GM12865 (cell line): ENCODE results near the gene CPEB3.

Experiments
- DNase-seq: peaks from one replicate; pipeline ENCODE4 v3.0.0; 2010; ENCODE audit warnings: low read depth
- H3K4me3 ChIP-seq: 2 replicates; pipeline ENCODE4 v1.5.1; 2011; ENCODE audit warnings: mild to moderate bottlenecking, low read depth, low read length, control low read depth
- TF ChIP-seq, protein P1 (sequence below): IDR thresholded peaks from 2 replicates; pipeline ENCODE4 v1.5.1; 2011; ENCODE audit warnings: low read length, control low read depth, low read depth, inconsistent platforms; ENCODE audit not compliant: insufficient read depth; ENCODE audit errors: missing control alignments

The CPEB3 gene

DNA sequence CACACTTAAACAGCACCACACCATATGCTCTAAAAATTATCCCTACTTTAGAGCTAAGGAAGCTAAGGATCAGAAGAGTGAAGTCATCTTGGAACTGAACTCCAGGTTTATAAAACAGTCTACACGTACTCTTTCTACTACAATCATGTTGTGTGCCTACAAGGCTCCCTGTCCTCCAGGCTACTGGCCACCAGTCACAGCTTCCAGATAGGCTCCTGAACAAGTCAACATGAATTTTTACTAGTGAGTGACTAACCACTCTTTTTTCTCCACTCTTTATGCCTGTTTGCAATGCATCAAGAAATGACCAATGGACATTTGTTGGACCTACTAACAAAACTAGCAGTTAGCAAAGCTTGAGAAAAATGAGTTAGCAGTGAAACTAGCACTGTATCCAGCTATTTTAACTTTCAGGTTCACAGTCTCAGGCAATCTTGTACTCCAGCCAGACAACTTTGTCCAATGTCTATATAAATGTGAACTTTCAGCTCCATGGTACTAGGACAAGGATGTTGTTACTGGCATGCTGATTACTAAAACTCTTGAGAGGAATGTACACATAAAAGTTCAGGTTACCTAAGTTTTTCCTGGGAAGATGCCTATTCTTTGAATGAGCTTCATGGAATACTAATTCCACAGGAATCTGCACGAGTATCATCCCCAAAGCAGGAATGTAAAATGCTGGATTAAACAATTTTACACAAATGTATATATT, 187.3 kb downstream of the CPEB3 start:
- DNase-seq, result no peak
- no peak overlapping the region for H3K4me3 ChIP-seq
- TF ChIP-seq, protein P1, sequence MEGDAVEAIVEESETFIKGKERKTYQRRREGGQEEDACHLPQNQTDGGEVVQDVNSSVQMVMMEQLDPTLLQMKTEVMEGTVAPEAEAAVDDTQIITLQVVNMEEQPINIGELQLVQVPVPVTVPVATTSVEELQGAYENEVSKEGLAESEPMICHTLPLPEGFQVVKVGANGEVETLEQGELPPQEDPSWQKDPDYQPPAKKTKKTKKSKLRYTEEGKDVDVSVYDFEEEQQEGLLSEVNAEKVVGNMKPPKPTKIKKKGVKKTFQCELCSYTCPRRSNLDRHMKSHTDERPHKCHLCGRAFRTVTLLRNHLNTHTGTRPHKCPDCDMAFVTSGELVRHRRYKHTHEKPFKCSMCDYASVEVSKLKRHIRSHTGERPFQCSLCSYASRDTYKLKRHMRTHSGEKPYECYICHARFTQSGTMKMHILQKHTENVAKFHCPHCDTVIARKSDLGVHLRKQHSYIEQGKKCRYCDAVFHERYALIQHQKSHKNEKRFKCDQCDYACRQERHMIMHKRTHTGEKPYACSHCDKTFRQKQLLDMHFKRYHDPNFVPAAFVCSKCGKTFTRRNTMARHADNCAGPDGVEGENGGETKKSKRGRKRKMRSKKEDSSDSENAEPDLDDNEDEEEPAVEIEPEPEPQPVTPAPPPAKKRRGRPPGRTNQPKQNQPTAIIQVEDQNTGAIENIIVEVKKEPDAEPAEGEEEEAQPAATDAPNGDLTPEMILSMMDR, result no peak

DNA sequence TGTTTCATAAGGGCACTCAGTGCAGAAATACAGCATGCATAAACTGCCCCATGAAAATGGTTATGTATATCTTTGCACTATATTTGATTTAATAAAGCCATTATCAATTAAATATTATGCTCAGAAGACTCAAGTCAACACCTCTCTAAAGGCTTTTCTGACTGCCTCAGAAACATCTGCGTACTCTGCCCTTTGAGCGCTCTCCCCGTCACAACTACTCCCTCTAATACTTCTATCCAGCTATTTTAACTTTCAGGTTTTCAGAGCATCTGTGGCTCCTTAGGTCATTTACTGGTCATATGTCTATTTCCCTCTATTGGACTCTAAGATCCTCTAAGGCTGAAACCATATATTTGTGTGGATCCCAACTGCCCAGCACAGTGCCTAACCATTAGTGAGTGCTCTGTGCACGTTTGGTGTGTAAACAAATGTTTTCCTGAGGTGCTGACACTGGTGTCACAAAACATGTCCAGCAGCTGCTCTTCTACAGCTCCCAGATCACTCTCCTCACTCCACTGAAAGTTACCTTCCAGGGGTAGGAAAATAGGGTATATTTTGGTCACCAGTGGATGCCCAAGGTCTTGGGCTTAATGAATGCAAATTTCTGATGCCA, 188.2 kb downstream of the CPEB3 start:
- no peak for DNase-seq
- no peak overlapping the region for H3K4me3 ChIP-seq
- TF ChIP-seq, protein P1, result no peak

DNA sequence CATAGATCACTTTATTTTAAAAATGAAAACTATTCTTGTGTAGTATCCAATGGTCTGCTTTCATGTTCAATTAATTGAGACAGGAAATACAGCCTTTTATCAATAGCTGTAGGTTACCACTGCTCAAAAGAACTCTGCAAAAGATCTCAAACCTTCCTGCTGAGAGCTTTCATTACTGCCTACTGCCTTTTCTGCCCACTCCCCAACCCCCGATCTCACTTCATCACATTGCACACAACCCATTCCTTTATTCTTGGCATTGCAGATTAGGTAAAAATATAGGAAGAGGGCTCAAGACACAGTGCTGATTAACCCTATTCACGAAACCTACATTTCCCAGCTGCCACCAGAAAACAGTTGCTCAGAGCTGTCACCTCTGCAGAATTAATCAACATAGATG, 195.9 kb downstream of the CPEB3 start:
- no peak for DNase-seq
- TF ChIP-seq, protein P1, result no peak
- no peak overlapping the region for H3K4me3 ChIP-seq

DNA sequence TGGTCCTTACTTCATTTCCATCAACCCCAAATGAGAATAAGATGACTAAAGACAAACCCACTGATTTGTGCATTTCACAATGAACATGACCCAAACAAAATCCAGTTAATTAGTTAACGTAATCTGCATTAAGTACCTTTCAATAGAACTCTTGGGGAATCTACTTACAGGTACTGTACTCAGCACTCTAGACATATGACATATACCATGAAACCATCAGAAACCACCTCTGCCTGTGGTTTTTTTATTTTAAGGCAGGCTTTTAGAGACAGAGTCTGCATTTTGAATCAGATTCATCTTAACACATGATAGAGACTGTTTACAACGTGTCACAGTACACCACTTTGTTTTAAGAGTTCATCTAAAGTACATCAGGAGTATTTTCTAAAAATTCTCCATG, 198.9 kb downstream of the CPEB3 start:
- TF ChIP-seq, protein P1, result no peak
- DNase-seq, result peak; percentile 62
- H3K4me3 ChIP-seq, result no peak overlapping the region

DNA sequence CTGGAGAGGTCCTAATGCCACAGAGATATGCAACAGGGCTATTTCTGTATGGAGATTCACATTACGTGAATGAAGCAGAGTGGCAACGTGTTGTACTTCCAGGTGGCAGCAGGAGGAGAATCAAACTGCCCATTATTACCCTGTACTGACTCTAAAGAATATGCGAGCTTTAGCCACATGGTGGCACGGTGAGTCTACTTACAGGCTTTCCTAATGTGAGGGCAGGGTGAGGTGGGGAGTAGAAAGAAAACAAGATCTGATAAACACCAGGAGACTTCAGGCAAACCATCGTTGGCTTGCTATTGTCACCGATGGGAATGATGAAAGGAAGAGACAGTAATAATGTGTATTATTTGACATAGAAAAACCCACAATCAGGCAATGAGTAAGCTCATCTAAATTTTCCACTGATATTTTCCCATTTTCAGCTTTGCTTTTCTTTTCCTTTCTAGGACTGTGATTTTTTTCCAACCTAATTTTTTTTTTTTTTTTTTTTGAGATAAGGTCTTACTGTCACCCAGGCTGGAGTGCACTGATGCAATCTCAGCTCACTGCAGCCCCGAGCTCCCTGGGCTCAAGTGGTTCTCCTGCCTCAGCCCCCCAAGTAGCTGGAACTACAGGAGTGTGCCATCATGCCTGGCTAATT, 203.0 kb downstream of the CPEB3 start:
- H3K4me3 ChIP-seq, result no peak overlapping the region
- peak; percentile 91 for DNase-seq
- TF ChIP-seq, protein P1, result peak; percentile 79

DNA sequence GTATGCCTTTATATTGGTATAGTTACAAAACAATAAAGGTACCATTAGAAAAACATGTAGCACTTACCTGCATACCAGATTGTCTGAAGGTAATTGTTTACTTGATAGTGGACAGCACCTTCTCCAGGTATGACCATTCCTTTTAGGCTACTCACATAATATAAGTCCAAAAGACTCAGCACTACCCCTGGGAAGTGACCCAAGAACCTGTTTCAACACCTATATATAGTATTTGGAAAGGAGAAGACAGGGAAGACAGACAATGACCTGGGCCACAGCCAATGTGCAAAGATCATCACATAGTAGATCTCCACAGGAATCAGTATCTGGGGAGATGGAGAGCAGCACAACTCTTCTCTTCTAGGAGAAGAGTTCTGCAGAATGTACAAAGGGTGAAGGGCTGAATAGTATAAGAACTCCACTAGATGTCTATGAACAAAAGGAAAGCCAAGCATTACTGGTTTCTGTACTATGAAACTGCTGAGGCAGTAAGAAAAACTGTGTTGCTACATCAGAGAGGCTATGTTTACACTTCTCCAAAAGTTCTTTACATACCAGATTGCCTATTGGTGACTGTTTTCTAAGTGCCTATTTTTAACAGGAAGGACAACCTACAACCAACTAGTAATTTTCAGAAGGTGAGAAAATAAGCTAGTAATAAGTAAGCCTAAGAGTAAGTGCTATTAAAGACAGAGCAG, 208.1 kb downstream of the CPEB3 start:
- no peak overlapping the region for H3K4me3 ChIP-seq
- TF ChIP-seq, protein P1, result no peak
- no peak for DNase-seq
